HG03045 (cell line): ENCODE results near the gene OBSL1.

Experiments
- ATAC-seq: cut with Tn5 transposase; IDR thresholded peaks from one replicate; pipeline ENCODE4 v1.9.1; 2021; ENCODE audit warnings: mild to moderate bottlenecking, moderate library complexity; ENCODE audit not compliant: unreplicated experiment

The OBSL1 gene

DNA sequence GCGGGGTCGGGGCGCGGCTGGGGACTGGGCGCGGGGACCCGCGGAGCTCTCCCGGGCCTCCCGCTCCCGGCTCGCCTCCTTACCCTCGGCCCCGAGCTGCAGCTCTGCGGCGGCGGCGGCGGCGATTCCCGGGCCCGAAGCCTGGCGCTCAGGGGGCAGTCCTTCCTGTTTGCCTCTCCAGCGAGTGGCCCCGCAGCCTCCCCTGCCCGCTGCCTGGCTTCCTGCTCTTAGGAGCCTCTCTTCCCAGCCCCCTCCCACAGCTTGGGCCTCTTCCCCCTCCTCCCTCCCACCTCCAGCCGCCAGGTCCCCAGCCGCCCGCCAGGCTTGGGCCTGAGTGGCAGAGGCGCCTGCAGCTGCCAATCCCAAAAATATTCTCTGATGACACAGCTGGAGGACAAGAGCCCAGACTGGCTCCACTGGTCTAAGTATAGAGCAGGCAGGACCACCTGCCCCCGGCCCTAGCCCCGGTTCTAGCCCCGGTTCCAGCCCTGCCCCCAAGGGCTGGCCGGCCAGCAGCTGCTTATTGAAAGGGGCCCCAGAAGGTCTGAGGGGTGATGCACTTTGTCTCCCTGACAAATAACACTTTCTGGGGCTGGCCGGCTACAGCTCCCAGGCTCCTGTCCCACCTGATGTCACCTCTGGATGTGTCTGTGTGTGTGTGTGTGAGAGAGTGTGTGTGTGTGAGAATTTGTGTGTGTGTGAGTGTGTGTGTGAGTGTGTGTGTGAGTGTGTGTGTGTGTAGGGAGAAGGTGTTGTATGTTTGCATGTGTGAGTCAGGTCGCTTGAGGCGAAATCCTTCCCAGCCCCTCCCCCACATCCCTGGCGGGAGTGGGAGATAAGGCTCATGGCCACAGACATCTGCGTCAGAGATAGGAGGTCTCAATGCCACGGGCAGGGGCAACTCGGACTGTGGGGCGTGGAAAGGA, at the start of gene OBSL1:
Gene OBSL1, minus strand, starts transcription at position 229 of the 926 bp plus-strand sequence. CDS start 307 bp downstream, outside the sequence.
- ATAC-seq = no peak

DNA sequence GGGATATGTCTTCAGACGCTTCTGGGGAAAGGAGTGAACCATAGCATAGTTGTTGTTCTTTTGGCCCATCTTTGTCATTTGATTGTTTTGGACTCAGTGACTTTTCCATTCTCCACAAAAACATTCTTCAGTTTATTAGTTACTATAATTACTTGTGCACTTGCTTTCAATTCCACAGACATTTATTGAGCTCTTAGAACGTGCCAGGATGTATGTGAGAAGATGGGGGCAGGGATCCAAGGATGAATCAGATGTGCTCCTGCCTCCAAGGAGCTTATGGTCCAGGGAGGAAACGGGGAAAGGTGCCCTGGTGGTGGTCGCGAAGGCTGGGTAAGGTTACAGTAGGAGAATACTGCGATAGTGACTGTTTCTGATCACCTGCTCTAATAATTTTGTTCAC, 49.2 kb upstream of the OBSL1 start:
- ATAC-seq = no peak

DNA sequence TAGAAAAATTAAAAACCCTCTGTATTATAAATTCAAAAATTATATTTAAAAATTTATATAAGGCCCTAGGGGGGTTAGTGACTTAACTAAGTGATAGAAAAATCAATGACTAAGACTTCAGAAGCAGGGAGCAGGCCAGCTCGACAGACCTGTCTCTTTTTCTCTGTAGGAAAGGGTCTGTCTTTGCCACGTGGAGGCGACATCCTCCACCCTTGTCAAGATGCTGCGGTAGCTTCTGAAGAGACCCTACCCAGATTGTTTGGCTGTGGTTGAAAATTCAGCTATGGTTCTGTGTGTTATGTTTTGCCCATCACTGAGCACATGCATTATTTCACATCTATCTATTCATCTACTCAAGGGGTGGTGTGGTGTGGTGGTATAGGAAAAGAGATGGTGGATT, 47.9 kb upstream of the OBSL1 start:
- ATAC-seq = no peak

DNA sequence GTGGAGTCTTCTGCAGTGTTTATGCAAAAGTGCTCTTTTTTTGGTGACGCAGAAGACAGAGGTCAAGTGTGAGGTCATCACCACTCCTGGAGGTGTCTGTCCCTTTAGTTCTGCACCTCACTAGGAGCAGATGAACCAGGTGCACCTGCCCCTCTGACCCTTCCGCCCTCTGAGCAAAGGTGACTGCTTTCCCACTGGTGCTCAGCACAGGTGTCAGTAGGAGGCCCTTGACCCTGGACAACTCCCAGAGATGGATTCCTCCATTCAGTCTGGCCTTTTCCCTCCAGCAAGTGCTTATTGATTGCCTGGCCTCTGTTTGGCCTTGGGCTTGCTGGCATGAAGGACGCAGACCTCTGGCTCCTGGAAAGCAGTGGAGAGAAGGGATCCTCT, 47.4 kb upstream of the OBSL1 start:
- no peak for ATAC-seq

DNA sequence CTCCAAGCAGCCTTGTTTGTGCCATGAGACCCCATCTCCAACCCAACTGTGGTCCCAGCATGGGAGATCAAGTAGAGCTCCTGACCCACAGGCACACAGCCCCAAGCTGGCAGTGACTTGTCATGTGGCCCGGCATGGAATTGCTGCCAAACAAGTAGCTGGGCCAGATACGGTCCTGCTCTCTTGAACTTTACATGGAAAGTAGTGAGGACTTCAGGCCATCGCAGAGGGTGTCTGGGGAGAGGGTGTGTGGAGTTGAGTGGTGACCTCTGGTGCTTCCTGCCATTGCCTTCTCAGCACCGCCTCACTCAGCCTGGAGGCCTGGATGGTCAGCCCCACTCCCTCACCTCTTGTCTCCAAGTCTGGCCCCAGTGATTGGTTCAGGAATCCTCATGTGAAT, 45.2 kb upstream of the OBSL1 start:
- ATAC-seq = no peak

DNA sequence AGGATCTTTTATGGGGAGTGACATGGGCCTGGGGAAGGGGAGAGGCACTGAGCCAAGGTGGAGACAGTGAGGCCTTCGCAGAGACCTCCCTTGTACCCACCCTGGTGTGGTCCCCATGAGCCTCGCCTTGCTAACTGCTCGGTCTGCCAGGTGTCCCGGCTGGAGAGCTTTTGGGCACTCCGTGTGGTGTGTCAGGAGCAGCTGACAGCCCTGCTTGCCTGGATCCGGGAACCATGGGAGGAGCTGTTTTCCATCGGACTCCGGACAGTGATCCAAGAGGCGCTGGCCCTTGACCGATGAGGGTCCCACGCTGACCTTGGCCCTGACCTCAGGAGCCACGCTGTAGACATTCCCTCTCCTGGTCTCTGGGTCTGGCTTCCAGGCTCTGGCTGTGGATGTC, 44.6 kb upstream of the OBSL1 start:
- no peak for ATAC-seq

DNA sequence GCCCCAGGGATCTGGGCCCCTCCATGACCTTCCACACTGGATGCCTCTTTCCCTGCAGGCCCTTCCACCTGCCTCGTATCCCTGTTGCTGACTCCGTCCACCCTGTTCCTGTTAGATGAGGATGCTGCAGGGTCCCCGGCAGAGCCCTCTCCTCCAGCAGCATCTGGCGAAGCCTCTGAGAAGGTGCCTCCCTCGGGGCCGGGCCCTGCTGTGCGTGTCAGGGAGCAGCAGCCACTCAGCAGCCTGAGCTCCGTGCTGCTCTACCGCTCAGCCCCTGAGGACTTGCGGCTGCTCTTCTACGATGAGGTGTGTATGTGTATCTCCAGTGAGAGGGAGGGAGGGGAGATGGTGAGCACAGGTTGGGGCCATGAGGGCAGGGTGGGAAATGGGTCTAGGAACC, 43.7 kb upstream of the OBSL1 start:
- ATAC-seq = no peak

DNA sequence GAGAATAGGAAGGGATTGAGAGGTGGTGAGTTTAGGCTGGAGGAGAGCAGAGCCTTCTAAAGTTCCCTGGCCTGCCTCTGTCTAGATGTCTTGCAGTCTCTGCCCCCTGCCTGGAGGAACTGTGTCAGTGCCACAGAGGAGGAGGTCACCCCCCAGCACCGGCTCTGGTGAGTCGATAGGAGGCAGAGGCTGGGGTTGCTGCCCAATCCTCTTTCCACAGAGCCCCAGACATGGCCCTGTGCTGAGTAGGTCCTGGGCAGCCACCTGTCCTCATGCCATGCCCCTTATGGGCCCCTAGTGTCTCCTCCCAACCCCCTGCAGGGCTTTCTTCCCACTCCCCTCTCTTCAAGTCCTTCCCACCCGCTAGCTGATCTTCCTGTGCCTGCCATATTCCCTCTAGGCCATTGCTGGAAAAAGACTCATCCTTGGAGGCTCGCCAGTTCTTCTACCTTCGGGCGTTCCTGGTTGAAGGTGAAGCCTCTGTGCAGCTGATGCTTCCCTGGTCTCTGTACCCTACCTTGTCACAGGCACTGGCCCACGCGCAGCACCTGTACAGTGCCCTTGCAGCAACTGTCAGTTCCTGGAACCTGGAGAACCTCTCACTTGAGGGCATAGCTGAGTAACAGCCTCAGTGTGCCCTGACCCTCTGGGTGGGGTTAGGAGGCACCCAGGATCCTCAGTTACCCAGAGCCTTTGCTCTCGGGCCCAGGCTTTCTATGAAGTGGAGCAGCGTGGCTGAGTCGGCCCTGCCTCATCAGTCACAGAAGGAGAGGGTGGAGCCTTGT, 42.9 kb upstream of the OBSL1 start:
- ATAC-seq = no peak

DNA sequence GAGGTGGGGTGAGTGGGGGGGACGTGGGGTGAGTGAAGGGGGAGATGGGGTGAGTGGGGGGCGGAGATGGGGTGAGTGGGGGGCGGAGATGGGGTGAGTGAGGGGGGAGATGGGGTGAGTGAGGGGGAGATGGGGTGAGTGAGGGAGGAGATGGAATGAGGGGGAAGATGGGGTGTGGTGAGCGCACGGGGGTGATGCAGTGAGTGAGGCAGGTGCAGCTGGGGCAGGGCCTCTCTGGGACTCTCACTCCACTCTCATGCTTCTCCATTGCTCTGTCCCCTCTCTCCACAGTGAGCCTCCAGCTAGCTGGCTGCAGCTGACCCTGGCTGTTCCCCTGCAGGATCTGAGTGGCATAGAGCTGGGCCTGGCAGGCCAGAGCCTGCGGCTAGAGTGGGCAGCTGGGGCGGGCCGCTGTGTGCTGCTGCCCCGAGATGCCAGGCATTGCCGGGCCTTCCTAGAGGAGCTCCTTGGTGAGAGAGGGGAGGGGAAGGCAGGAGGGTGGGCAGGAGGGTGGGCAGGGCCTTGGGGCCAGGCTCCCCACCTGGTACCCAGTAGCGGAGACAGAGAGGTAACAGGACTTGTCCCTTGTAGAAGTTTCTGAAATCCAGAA, 42.2 kb upstream of the OBSL1 start:
- ATAC-seq = no peak

DNA sequence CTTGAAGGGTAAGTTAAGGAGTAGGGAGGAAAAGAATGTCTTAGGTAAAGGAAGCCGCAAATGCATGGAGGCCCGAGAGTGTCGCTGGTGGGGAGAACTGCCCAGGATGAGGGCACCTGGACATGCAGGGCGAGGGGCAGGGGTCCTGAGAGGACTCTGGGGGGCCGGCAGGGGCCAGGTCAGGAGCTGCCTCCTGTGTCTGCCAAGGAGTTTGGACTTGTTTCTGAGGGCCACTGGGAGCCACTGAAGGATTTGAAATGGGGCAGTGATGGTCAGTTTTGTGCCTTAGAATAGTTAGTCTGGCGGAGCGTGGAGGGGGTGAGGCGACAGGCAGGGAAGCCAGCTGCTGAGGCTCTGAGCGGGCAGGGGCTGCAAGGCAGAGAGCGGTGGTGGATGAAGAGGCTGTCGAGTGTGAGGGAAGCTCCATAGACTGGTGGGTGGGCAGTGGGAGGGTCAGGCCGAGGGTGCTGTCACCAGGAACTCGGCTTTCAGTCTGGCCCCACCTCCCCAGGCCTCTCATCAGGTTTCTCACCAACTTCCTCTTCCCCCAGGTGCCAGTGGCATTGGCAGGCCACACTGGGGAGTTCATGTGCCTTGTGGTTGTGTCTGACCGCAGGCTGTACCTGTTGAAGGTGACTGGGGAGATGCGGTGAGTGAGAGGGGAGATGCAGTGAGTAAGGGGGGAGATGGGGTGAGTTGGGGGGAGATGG, 41.4 kb upstream of the OBSL1 start:
- no peak for ATAC-seq

DNA sequence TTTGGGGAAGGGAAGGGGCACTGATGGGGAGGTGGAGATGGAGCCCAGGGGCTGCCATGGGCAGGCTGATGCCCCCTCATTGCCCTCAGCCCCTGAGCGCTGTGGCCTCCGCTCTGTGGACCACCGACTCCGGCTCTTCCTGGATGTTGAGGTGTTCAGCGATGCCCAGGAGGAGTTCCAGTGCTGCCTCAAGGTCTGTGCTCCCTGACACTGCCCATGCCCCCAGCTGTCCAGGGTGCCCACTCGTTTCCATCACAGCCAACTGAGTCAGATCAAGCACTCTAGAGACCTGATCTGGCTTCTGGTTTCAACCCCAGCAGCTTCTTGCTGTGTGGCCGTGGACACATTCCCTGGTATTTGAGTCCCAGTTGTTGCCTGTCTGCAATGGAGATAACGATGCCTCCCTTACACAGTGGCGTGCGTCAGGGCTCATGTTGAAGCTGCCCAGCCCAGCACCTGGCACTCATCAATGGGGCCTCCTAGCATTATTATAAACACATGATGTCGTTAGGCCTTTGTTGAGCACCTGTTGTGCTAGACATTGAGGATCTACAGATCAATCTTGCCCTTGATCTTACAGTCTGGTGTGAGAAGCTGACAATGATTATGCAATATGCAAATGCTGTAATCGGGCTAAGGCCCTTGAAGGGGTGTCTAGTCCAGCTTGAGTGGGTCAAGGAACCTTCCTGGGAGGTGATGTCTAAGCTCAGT, 40.7 kb upstream of the OBSL1 start:
- no peak for ATAC-seq

DNA sequence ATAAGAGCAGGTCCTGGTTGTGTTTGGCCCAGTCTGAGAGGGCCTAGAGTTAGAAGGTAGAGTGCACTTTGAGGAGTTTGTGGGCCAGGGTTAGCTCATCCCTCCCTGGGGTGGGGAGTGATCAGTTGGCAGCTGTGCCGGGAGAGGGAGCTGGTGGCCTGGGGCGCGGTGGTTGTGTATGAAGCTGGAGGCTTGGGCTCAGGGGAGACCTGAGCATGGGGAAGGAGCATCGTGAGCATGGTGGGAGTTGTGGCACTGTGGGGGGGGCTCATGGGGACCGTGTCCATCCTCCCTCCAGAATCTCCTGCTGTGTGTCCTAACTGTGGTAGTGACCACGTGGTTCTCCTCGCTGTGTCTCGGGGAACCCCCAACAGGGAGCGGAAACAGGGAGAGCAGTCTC, 40.0 kb upstream of the OBSL1 start:
- no peak for ATAC-seq

DNA sequence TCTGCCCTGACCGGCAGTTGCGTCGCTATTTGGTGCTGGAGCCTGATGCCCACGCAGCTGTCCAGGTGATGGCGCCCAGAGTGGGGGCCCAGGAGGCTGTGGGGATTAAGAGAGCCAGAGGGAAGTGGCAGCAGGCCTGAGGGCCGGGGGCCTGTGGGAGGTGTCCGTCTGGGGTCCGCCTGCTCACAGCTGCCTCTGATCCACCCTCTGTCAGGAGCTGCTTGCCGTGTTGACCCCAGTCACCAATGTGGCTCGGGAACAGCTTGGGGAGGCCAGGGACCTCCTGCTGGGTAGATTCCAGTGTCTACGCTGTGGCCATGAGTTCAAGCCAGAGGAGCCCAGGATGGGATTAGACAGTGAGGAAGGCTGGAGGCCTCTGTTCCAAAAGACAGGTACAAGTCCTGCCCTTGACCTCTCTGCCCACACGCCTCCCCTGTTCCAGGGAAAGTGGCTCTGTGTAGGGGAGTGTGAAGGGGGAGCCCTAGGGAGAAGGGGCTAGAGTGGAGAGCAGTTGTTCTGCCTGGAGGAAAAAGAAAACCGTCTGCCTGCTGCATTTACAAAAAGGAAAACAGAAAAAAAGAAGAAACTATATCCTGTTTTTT, 37.9 kb upstream of the OBSL1 start:
- ATAC-seq = no peak

DNA sequence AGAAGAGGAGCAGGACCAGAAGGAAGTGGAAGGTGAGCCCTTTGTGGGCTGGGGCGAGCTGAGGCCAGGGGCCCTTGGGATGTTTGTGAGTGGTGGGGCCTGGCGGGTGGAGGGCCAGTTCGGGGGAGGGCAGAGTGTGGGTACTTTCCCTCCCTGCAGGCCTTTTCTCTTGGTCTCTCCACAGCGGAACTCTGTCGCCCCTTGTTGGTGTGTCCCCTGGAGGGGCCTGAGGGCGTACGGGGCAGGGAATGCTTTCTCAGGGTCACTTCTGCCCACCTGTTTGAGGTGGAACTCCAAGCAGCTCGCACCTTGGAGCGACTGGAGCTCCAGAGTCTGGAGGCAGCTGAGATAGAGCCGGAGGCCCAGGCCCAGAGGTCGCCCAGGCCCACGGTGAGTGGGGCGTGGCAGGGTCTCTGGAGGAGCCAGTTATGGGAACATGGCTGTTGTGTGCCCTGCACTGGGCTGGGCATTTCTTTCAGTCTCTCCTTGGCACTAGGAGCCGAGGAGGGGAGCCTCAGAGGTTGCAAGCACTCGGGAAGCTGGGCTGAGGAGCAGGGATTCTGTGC, 37.1 kb upstream of the OBSL1 start:
- no peak for ATAC-seq

DNA sequence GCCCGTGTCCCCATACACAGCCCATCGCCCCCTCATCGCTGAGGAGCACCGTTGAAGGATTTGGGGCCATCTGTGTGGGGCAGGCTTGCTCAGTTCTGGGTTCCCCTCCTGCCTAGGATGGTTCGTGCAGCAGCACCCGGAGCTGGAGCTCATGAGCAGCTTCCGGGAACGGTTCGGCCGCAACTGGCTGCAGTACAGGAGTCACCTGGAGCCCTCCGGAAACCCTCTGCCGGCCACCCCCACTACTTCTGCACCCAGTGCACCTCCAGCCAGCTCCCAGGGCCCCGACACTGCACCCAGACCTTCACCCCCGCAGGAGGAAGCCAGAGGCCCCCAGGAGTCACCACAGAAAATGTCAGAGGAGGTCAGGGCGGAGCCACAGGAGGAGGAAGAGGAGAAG, 36.6 kb upstream of the OBSL1 start:
- no peak for ATAC-seq

DNA sequence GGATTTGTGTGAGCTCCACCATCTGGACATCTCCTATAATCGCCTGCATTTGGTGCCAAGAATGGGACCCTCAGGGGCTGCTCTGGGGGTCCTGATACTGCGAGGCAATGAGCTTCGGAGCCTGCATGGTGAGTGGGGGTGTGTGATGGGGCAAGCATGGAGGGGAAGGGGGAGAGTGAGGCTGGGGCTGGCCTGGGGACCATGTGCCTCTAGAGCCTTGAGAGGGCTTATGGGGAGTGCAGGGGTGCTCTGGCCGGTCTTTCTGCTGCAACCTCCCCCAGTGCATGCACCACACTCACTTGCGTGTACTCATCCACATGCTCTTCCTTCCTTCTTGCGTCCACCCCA, 34.2 kb upstream of the OBSL1 start:
- no peak for ATAC-seq

DNA sequence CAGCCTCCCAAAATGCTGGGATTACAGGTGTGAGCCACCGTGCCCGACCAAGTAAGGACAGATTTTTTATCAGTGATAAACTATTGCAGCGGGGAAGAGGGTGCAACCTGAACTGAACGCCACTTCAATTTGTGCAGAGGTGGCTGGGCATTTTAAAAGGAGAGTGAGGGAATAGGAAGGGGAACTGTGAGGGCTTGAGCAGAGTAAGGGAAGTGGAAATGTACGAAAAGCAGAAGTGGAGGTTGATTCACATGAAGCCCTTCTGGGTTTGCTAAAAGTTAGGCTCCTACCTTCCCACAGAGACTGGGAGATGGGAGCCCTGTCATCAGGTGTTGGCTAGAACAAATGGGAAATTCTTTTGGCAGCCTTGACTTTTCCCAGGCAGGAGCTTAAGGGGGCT, 32.4 kb upstream of the OBSL1 start:
- no peak for ATAC-seq

DNA sequence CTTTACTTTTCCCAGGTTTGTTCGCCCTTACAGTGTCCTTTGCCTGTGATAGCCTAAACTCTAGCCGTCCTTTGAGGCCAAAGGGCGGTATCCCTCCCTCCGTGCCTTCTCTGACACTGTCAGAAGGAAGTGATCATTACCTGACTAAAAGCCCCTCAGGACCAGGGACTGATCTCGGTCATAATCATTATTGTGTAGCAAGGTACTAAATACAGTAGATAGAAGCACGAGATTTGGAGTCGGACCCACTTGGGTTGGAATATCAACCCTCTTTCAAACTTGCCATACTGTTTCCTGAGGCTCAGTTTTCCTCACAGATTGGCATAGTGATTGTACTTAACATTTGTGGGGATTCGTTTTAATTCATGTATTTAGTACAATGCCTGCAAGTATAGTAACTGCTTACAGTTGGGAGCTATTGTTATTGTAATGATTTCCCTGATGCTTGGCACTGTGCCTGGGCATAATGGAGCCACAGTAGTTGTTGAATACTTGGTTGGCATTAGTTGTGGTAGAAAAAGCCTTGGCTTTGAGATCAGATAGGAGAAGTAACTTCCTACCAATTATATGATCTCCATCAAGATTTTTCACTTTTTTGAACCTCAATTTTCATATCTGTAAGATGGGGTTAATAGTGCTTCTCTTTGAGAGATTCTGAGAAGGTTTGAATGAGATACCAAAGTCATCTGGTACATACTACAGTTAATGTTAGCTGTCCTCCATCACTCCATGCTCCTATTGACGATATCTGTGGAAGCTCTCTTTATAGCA, 27.2 kb upstream of the OBSL1 start:
- ATAC-seq = no peak
